ENCODE results near the gene FAM221B. TPM values are rescaled to one million over a fixed set of nuclear protein-coding genes. Genes with fewer than 3 reads are reported as not detected.

Gene FAM221B
- total RNA-seq, 1 experiment from 2014 or later, result not detected

DNA sequence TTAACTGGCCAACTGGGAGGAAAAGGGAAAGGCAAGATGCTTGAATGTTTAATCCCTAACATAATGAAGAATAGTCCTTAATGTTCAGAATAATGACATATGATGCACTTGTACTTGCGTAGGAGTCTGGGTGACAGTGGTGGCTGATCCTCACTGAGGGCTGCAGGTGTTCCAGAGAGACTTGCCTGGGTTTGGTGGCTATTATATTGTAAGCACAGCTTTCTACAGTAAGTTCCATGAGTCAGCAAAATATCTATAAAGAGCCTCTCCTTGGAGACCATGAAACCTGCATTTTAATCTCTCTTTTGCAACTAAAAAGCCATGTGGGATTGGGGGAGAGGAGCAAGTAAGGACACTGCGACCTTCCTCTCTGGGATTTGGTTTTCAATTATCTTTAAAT lies 39.0 kb downstream of the FAM221B start:
- intact Hi-C loops (cut with micrococcal nuclease; ENCODE audit: unreplicated experiment), result no loop called here
- Histone ChIP-seq H3K27me3 (replicated peaks; ENCODE audit: insufficient read depth, low read depth, low read length, poor library complexity) (no peaks in the 10 kb centered on the region), H3K9me3 (ENCODE audit: low read depth, low read length, poor library complexity, severe bottlenecking) (no peaks in the 10 kb centered on the region), H3K36me3 (ENCODE audit: insufficient read depth, low read length, poor library complexity, severe bottlenecking) (no peaks in the 10 kb centered on the region), H3K4me1 (ENCODE audit: insufficient read depth, low read length, poor library complexity, severe bottlenecking) (no peaks in the 10 kb centered on the region), H3K27ac (ENCODE audit: low read depth, low read length, poor library complexity, severe bottlenecking) (no peak overlapping the region), H3K4me3 (ENCODE audit: low read depth, low read length, poor library complexity, severe bottlenecking) (no peak overlapping the region)
- no peak for DNase-seq (ENCODE audit: low spot score)
- no peak for TF ChIP-seq EZH2 (IDR thresholded peaks at IDR 0.05; ENCODE audit: borderline replicate concordance, low read depth, low read length, poor library complexity, severe bottlenecking)
- TF ChIP-seq CTCF (conservative IDR thresholded peaks at IDR 0.05; ENCODE audit: low read depth, low read length), result no peak
- POLR2A ChIA-PET (ENCODE audit: low non-redundant PET), result no interaction called here
- CTCF ChIA-PET, result interaction anchor here (1.1 to 2.0 kb wide), 10 partner anchors 14 to 539 kb away, joined by 3 to 40 read pairs (median 5); no protein-coding TSS in a partner anchor
- BruUV-seq (replicated peaks), result no TSS peak

DNA sequence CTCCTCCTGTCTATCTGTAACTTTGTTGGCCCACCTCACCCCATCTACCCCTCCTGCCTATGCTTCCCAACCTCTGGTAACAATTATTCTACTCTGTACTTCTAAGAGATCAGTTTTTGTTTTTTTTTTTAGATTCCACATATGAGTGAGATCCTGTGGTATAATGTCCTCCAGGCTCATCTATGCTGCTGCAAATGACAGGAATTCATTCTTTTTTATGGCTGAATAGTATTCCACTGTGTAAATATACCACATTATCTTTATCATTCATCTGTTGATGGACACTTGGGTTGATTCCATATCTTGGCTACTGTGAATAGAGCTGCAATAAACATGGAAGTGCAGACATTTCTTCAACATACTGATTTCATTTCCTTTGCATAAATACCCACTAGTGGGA lies 45.1 kb downstream of the FAM221B start:
- no peak for TF ChIP-seq EZH2 (IDR thresholded peaks at IDR 0.05; ENCODE audit: borderline replicate concordance, low read depth, low read length, poor library complexity, severe bottlenecking)
- TF ChIP-seq CTCF (conservative IDR thresholded peaks at IDR 0.05; ENCODE audit: low read depth, low read length), result no peak
- H3K9me3 ChIP-seq (ENCODE audit: low read depth, low read length, poor library complexity, severe bottlenecking), result no peaks in the 10 kb centered on the region
- no peaks in the 10 kb centered on the region for H3K27me3 ChIP-seq (replicated peaks; ENCODE audit: insufficient read depth, low read depth, low read length, poor library complexity)
- intact Hi-C loops (cut with micrococcal nuclease; ENCODE audit: unreplicated experiment), result no loop called here
- H3K27ac ChIP-seq (ENCODE audit: low read depth, low read length, poor library complexity, severe bottlenecking), result no peak overlapping the region
- BruUV-seq (replicated peaks), result no TSS peak
- ChIA-PET CTCF (no interaction called here), POLR2A (ENCODE audit: low non-redundant PET) (no interaction called here)
- H3K36me3 ChIP-seq (ENCODE audit: insufficient read depth, low read length, poor library complexity, severe bottlenecking), result no peaks in the 10 kb centered on the region
- no peak overlapping the region for H3K4me3 ChIP-seq (ENCODE audit: low read depth, low read length, poor library complexity, severe bottlenecking)
- H3K4me1 ChIP-seq (ENCODE audit: insufficient read depth, low read length, poor library complexity, severe bottlenecking), result no peaks in the 10 kb centered on the region
- DNase-seq (ENCODE audit: low spot score), result no peak

DNA sequence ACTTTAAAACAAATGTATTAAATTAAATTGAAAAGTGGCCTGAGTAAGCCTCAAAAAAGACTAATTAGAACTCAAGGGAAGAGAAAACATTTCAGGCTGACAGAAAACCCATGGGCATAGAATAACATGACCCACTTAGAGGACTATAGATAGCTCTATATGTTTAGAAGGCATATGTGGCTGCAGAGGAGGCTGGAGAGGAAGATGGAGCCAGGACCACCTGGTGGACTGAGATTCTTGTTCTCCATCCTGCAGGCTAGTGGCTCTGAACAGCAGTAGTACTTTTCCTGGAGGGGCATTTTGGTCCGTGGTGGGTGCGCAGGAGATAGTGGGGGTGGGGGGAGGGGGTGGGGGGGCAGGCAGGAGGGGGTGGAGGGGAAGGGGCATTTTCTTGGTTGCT lies 47.5 kb downstream of the FAM221B start:
- intact Hi-C loops (cut with micrococcal nuclease; ENCODE audit: unreplicated experiment), result no loop called here
- H3K27ac ChIP-seq (ENCODE audit: low read depth, low read length, poor library complexity, severe bottlenecking), result no peak overlapping the region
- no peak for TF ChIP-seq CTCF (conservative IDR thresholded peaks at IDR 0.05; ENCODE audit: low read depth, low read length)
- TF ChIP-seq EZH2 (IDR thresholded peaks at IDR 0.05; ENCODE audit: borderline replicate concordance, low read depth, low read length, poor library complexity, severe bottlenecking), result no peak
- H3K27me3 ChIP-seq (replicated peaks; ENCODE audit: insufficient read depth, low read depth, low read length, poor library complexity), result no peaks in the 10 kb centered on the region
- H3K9me3 ChIP-seq (ENCODE audit: low read depth, low read length, poor library complexity, severe bottlenecking), result no peaks in the 10 kb centered on the region
- DNase-seq (ENCODE audit: low spot score), result no peak
- H3K4me1 ChIP-seq (ENCODE audit: insufficient read depth, low read length, poor library complexity, severe bottlenecking), result no peaks in the 10 kb centered on the region
- BruUV-seq (replicated peaks), result no TSS peak
- ChIA-PET CTCF (no interaction called here), POLR2A (ENCODE audit: low non-redundant PET) (no interaction called here)
- H3K4me3 ChIP-seq (ENCODE audit: low read depth, low read length, poor library complexity, severe bottlenecking), result no peak overlapping the region
- no peaks in the 10 kb centered on the region for H3K36me3 ChIP-seq (ENCODE audit: insufficient read depth, low read length, poor library complexity, severe bottlenecking)
